H7 (cell line): ENCODE measurements around the gene GARNL3. TPM values are rescaled to one million over a fixed set of nuclear protein-coding genes. Genes with fewer than 3 reads are reported as not detected.

Source experiments
- DNase-seq: peaks from one replicate; pipeline ENCODE4 v3.0.0; 2012
- H3K27me3 ChIP-seq: 2 replicates; pipeline ENCODE4 v1.6.0; 2011; ENCODE audit warnings: mild to moderate bottlenecking, low read length; ENCODE audit not compliant: control insufficient read depth, insufficient read depth
- H3K36me3 ChIP-seq: replicated peaks from 2 replicates; pipeline ENCODE4 v1.5.1; 2011; ENCODE audit warnings: low read length; ENCODE audit not compliant: control insufficient read depth, insufficient read depth
- H3K4me3 ChIP-seq: 2 replicates; pipeline ENCODE4 v1.5.1; 2011; ENCODE audit warnings: low read depth, mild to moderate bottlenecking, control low read depth, low read length, moderate library complexity; ENCODE audit not compliant: insufficient read depth
- total RNA-seq: library from RNA; depleted of rRNA; stranded (reverse); fragments of >200 nt; shearing (Covaris generic); gene quantifications from 2 replicates; pipeline ENCODE4 v1.2.3, GENCODE V29; 2014

GARNL3 gene
- total RNA-seq, 1 experiment from 2014 or later, result 2.9 TPM

DNA sequence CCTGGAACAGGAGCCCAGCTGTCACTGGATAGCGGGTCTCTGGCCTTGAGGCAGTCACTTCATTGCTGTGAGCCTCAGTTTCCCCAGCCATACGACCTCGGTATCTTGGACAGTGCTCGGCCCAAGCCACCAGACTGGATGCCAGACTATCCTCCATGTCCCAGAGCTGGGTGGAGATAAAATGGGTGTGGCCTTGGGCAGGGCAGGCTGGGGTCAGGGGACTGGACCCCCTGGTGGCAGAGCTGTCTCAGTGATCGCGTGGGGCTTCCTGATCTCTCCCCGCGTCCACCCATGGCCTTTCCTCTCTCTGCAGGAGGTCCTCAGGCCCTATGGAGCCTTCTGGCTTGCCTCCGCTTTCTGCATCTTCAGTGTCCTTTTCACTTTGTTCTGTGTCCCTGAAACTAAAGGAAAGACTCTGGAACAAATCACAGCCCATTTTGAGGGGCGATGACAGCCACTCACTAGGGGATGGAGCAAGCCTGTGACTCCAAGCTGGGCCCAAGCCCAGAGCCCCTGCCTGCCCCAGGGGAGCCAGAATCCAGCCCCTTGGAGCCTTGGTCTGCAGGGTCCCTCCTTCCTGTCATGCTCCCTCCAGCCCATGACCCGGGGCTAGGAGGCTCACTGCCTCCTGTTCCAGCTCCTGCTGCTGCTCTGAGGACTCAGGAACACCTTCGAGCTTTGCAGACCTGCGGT is 142.4 kb downstream of the GARNL3 start:
- no peak for DNase-seq
- no peaks in the 10 kb centered on the region for H3K27me3 ChIP-seq
- peaks cover 3% of the 10 kb centered on the region for H3K36me3 ChIP-seq
- no peak overlapping the region for H3K4me3 ChIP-seq

DNA sequence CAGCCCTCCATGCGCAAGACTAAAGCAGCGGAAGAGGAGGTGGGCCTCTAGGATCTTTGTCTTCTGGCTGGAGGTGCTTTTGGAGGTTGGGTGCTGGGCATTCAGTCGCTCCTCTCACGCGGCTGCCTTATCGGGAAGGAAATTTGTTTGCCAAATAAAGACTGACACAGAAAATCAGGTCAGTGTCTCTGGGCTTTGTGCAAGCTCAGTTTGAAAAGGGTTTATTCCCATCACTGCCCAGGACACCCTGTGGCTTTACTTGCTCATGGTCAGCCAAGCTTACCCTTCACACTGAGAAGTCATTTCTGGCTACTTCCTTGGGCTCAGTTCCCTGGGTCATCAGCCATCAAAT is 142.9 kb downstream of the GARNL3 start:
- Histone ChIP-seq H3K36me3 (peaks cover 3% of the 10 kb centered on the region), H3K27me3 (no peaks in the 10 kb centered on the region), H3K4me3 (no peak overlapping the region)
- no peak for DNase-seq

DNA sequence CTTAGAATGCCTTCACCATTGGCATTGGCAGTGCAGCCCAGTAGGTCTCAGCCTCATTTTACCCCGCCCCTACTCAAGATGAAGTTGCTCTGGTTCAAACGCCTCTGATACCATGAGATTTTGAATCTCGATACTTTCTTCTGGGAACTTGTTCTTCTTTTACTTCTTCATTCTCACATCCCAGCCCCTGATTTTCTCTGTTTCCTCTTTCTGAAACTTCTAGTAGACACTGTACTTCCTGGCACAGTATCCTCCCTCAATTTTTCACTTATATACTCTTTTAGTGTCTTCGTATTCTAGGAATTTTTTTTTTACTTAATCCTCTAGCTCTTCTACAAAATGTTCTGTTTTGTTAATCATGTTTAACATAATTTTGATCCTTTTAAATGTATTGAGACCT is 146.5 kb downstream of the GARNL3 start:
- Histone ChIP-seq H3K27me3 (no peaks in the 10 kb centered on the region), H3K4me3 (no peak overlapping the region), H3K36me3 (no peaks in the 10 kb centered on the region)
- DNase-seq, result no peak

GRCh38 chr9:127415141-127415540 is 150.6 kb downstream of the GARNL3 start:
- no peak for DNase-seq
- H3K36me3 ChIP-seq, result no peaks in the 10 kb centered on the region
- no peaks in the 10 kb centered on the region for H3K27me3 ChIP-seq
- no peak overlapping the region for H3K4me3 ChIP-seq

DNA sequence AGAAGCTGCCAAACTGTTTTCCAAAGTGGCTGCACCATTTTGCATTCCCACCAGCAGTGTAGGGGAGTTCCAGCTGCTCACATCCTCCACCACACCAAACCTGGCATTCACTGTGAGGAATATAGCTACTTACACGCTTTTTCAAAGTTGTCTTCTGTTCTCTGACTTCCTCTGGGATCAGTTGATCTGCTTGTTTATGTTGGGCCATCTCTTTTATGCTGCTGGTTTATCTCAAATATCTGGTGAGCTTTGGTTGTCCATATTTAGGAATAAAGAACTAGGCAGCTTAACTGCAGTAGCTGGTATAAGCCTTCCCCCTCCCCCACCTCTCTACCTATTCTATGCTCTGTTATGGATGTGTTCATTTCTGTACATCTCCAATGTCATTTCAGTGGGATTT is 151.1 kb downstream of the GARNL3 start:
- Histone ChIP-seq H3K36me3 (no peaks in the 10 kb centered on the region), H3K4me3 (no peak overlapping the region), H3K27me3 (no peaks in the 10 kb centered on the region)
- DNase-seq, result no peak

DNA sequence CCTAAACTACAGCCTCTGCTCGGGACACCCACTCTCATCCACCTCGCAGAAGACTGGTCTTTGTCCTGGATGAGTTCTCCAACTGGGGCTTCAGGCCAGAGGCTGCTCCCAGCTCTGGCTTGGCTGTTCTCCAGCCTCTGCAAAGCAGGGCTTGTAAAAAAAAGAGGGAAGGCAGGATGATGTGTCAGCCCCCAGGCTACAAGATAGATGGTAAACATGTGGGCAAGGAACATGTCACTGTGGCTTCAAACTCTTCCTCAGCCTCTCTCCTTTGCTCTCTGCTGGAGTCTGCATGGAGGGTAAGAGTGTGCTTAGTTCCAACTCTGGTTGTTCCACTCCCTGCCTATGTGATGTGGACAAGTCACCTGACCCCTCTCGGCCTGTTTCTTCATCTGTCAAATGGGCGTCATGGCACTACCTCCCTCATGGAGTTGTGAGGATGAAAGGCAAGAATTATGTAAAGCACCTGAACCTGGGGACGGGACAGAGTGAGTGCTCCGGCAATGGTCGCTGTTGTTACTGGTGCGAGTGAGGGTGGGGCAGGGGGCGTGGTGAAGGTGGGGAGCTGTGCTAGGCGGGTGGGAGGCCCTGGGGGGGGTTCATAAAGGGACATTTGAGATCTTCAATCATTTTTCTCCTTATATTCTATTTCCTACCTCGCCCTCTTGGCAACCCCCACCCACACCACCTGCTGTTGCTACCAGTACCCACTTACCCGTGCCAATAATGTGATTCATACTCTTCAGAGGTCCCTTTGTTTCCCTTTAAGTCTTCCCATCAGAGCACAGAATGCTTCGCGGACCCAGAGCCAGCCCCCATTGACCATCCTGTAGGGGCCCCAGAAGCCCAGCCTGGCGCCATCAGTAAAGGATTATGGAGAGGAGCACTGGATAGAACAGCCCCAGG is 152.8 kb downstream of the GARNL3 start:
- no peak for DNase-seq
- Histone ChIP-seq H3K36me3 (no peaks in the 10 kb centered on the region), H3K27me3 (no peaks in the 10 kb centered on the region), H3K4me3 (no peak overlapping the region; the same call in 1 of the 2 replicates)

GRCh38 chr9:127418037-127418471 is 153.5 kb downstream of the GARNL3 start:
- Histone ChIP-seq H3K4me3 (no peak overlapping the region; the same call in 1 of the 2 replicates), H3K27me3 (no peaks in the 10 kb centered on the region), H3K36me3 (no peaks in the 10 kb centered on the region)
- DNase-seq, result peak; percentile 92

DNA sequence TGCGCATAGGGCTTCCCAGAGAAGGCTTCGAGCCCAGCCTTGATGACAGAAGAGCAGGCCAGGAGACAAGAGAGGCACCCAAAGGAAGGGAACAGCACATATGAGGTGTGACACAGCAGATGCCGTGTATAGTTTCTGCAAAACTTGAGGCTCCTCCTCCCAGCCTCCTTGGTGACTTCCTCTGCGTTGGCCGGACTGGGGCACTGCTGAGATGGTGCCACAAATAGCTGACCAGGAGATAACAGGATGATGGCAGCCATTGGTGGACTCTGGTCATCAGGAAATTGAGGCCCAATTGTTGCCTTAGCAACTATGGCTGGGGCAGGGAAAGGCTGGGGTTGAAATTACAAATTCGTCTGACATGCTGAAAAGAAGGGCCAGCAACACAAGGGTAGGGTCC is 154.8 kb downstream of the GARNL3 start:
- no peak overlapping the region for H3K4me3 ChIP-seq
- H3K27me3 ChIP-seq, result no peaks in the 10 kb centered on the region
- no peak for DNase-seq
- H3K36me3 ChIP-seq, result no peaks in the 10 kb centered on the region

DNA sequence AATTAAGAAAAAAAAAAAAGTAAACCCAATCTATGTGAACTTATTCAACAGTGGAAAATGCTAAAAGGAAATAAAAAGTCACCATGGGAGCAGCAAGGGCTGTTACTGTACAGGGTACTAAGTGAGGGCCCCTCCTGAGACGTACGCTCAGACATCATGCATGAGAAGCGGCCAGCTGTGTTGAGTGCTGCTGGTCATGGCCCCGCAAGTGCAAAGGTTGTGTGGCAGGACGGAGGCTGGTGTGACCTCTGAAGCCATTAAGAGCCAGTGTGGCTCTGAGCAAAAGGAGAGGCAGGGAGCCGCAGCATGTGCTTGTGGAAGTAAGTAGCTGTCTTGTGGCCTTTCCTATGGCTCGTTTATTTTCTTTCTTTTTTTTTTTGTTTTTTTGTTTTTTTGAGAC is 156.5 kb downstream of the GARNL3 start:
- H3K27me3 ChIP-seq, result no peaks in the 10 kb centered on the region
- DNase-seq, result no peak
- no peak overlapping the region for H3K4me3 ChIP-seq
- no peaks in the 10 kb centered on the region for H3K36me3 ChIP-seq

- Histone ChIP-seq H3K27me3 (no peaks in the 10 kb centered on the region), H3K36me3 (no peaks in the 10 kb centered on the region), H3K4me3 (no peak overlapping the region)
- peak; percentile 4 for DNase-seq
These were observed 157.7 kb downstream of the GARNL3 start for GRCh38 chr9:127422133-127422782.

GRCh38 chr9:127422787-127423186 is 158.2 kb downstream of the GARNL3 start:
- Histone ChIP-seq H3K36me3 (no peaks in the 10 kb centered on the region), H3K27me3 (no peaks in the 10 kb centered on the region), H3K4me3 (peak overlapping the region; percentile 87; the same call in 1 of the 2 replicates)
- peak; percentile 25 for DNase-seq

DNA sequence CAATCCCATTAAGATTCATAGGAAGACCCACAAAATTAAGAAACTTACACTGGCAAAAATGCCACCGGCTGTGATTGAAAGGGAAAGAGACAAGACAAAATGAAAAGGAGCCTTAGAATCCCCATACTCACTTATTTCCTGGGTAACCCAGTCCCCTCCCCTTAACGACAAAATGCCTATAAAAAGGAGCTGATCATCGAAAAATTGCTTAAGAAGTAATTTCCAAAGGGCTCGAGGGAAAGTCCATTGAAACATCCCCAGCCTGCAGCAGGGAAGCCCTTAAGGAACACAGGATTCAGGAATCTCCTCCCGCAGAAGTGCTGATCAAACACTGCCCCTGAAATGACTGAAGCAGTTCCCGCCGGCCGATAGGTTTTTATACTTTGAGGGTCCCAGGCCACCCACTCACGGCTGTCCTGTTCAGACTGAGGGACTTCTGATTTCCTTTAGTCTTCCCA is 158.9 kb downstream of the GARNL3 start:
- Histone ChIP-seq H3K4me3 (peak overlapping the region; percentile 87), H3K27me3 (no peaks in the 10 kb centered on the region), H3K36me3 (0 out of 2 replicates have a peak, but pooled peaks cover 1% of the 10 kb centered on the region)
- no peak for DNase-seq

DNA sequence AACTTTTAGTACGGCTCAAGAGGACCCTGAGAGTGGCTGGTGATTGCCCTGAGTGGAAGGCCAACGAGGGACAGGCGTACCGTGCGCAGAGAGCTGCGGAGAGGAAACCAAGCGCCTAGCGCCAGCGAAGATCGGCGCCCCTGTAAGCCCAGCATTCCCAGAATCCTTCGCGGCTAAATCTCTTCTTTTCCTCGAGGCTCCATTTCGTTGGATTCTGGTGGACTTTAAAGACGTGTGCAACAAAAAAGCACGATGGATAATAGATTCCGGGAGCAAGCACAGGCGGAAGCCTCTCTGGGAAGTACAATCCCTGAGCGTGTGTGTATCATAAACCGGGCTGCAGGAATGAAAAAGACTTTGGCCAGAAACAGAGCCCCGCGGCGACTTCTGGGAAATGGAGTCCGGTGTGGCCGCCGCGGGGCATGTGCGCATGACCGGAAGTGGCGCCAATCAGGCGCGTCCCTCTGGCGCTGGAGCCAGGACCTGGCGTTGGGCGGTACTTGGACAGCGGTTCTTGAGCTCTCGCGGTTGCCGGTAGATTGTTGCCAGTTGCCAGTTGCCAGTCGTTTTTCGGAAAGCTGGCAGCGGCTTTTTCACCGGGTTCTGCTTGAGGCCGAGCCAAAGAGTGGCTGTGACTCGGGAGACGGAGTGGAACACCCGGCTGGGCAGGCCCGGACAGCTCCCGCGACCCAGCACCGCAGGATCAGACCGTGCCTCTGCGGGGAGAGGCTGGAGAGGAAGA is 159.5 kb downstream of the GARNL3 start, which contains the start of gene ZNF79:
Gene ZNF79 (plus strand): TSS at position 449 of the 742 bp plus-strand sequence. CDS start 406 bp downstream, outside the sequence.
- Histone ChIP-seq H3K36me3 (peaks cover 2% of the 10 kb centered on the region; the same call in 1 of the 2 replicates), H3K4me3 (peak within 1 kb of the TSS; percentile 87), H3K27me3 (no peaks in the 10 kb centered on the region)
- peak; percentile 97 for DNase-seq

- DNase-seq, result no peak
- no peaks in the 10 kb centered on the region for H3K27me3 ChIP-seq
- H3K4me3 ChIP-seq, result peak overlapping the region; percentile 87
- peaks cover 3% of the 10 kb centered on the region; the same call in 1 of the 2 replicates for H3K36me3 ChIP-seq
These were observed 160.1 kb downstream of the GARNL3 start for GRCh38 chr9:127424676-127424999.
